HepG2 (cell line): ENCODE results near the gene LAMA1. TPM values are rescaled to one million over a fixed set of nuclear protein-coding genes. Genes with fewer than 3 reads are reported as not detected.

ENCODE experiments used
- ATAC-seq: fragments of 200-7000 bp; cut with Tn5 transposase; 3 replicates; pipeline ENCODE4 v1.9.1; 2020; ENCODE audit warnings: mild to moderate bottlenecking, moderate library complexity
- BruUV-seq: library from RNA; stranded (reverse); fragments of 400-500 nt; replicated peaks from 2 replicates; lab custom pipeline; 2021; lab: Mats Ljungman, UMichigan
- CTCF ChIA-PET: fragments of 300-600 bp; formaldehyde crosslinking; extraction: SDS; loops from one replicate; lab custom pipeline; 2021; ENCODE audit warnings: low total read pairs, inconsistent platforms, low intra/inter-chr PET ratio; lab: Yijun Ruan, JAX
- POLR2A ChIA-PET: fragments of 350-600 bp; sonication (Branson Sonifier 250); formaldehyde crosslinking; loops from one replicate; lab custom pipeline; 2020; ENCODE audit warnings: antibody characterized with exemption, inconsistent platforms; lab: Yijun Ruan, JAX
- DNase-seq: peaks from one replicate; pipeline ENCODE4 v3.0.0-alpha.2; 2015; ENCODE audit warnings: low spot score
- FAIRE-seq: peaks from 3 replicates; lab custom pipeline; 2011; peaks lifted over from hg19 to GRCh38; lab: Jason Lieb, UNC
- H2AFZ ChIP-seq: one replicate; pipeline ENCODE4 v1.6.1; 2011; ENCODE audit warnings: low read length, inconsistent platforms
- H3K27ac ChIP-seq: fragments of 300-600 bp; 3 replicates; pipeline ENCODE4 v1.8.0; 2011; ENCODE audit warnings: mixed run types, mild to moderate bottlenecking, mixed read lengths, low read length, inconsistent platforms; ENCODE audit not compliant: insufficient read depth; ENCODE audit errors: extremely low read length
- H3K27me3 ChIP-seq, 2 experiments: fragments of 200-600 bp in 1 of 2; 2 replicates in 1 of 2; 3 replicates in 1 of 2; pipeline versions ENCODE4 v1.6.0 to v1.8.0; 2011; ENCODE audit warnings: low read length in 2 of 2, mild to moderate bottlenecking in 2 of 2, moderate library complexity in 2 of 2, inconsistent platforms in 1 of 2; ENCODE audit not compliant: insufficient read depth in 2 of 2, control insufficient read depth in 1 of 2
- H3K36me3 ChIP-seq, 2 experiments: fragments of 200-600 bp in 1 of 2; replicated peaks in 1 of 2; 2 replicates in 1 of 2; 3 replicates in 1 of 2; pipeline versions ENCODE4 v1.5.1 to v1.8.0; 2011; ENCODE audit warnings: low read length in 2 of 2, inconsistent platforms in 1 of 2; ENCODE audit not compliant: insufficient read depth in 2 of 2, control insufficient read depth in 1 of 2
- H3K4me1 ChIP-seq: 2 replicates; pipeline ENCODE4 v1.5.1; 2012; ENCODE audit warnings: low read length, inconsistent platforms; ENCODE audit not compliant: insufficient read depth
- H3K4me2 ChIP-seq: 2 replicates; pipeline ENCODE4 v1.6.0; 2011; ENCODE audit warnings: low read depth, low read length, inconsistent platforms
- H3K4me3 ChIP-seq, 3 experiments: fragments of 200-600 bp in 1 of 3; sonication (generic), shearing (Covaris generic) in 1 of 3; replicated peaks in 1 of 3; 2 replicates each; pipeline ENCODE4 v1.5.1; 2011 to 2016; ENCODE audit warnings: low read length in 3 of 3, inconsistent platforms in 2 of 3, low read depth in 2 of 3, mild to moderate bottlenecking in 2 of 3, control low read depth in 1 of 3, mixed read lengths in 1 of 3; ENCODE audit not compliant: insufficient read depth in 1 of 3
- H3K79me2 ChIP-seq: one replicate; pipeline ENCODE4 v1.6.1; 2011; ENCODE audit warnings: low read length, inconsistent platforms; ENCODE audit not compliant: insufficient read depth
- H3K9ac ChIP-seq: 2 replicates; pipeline ENCODE4 v1.6.0; 2011; ENCODE audit warnings: mild to moderate bottlenecking, low read depth, low read length, inconsistent platforms; ENCODE audit not compliant: insufficient read depth
- H3K9me3 ChIP-seq: 2 replicates; pipeline ENCODE4 v1.5.1; 2012; ENCODE audit warnings: mild to moderate bottlenecking, low read length
- H4K20me1 ChIP-seq: 2 replicates; pipeline ENCODE4 v1.6.0; 2011; ENCODE audit warnings: inconsistent platforms, mild to moderate bottlenecking, low read length, moderate library complexity; ENCODE audit not compliant: insufficient read depth
- CREB3 ChIP-seq: sonication (generic); formaldehyde crosslinking; IDR thresholded peaks from 2 replicates; pipeline ENCODE4 v1.5.0; 2020; ENCODE audit warnings: missing genetic modification reagents
- EP300 ChIP-seq, 3 experiments: sonication (generic) in 1 of 3; formaldehyde crosslinking in 1 of 3; IDR thresholded peaks; 2 replicates each; pipeline versions ENCODE4 v1.5.1 to v1.6.1; 2011 to 2020; ENCODE audit warnings: low read depth in 2 of 3, low read length in 2 of 3, borderline replicate concordance in 1 of 3, improper control_type of control experiment in 1 of 3, mild to moderate bottlenecking in 1 of 3, missing genetic modification reagents in 1 of 3, moderate library complexity in 1 of 3
- FOXA3 ChIP-seq: IDR thresholded peaks from 2 replicates; pipeline ENCODE4 v1.6.1; 2016; ENCODE audit warnings: missing genetic modification reagents, missing compliant biosample characterization
- HDAC2 ChIP-seq: sonication (generic); formaldehyde crosslinking; IDR thresholded peaks from 2 replicates; pipeline ENCODE4 v1.4.0; 2020; ENCODE audit warnings: missing genetic modification reagents
- HES4 ChIP-seq: sonication (generic); formaldehyde crosslinking; IDR thresholded peaks from 2 replicates; pipeline ENCODE4 v1.9.0; 2021; ENCODE audit warnings: mild to moderate bottlenecking, missing genetic modification reagents, borderline replicate concordance
- SOX13 ChIP-seq, 3 experiments: fragments of 450-650 bp in 1 of 3; sonication (generic) in 1 of 3; formaldehyde crosslinking in 1 of 3; IDR thresholded peaks in 2 of 3; conservative IDR thresholded peaks in 1 of 3; 2 replicates each; pipeline versions ENCODE4 v1.5.0 to v1.6.1; 2016 to 2020; ENCODE audit warnings: antibody characterized with exemption in 1 of 3, mild to moderate bottlenecking in 1 of 3, missing compliant biosample characterization in 1 of 3, missing genetic modification reagents in 1 of 3, moderate library complexity in 1 of 3
- SOX5 ChIP-seq: IDR thresholded peaks from 2 replicates; pipeline ENCODE4 v1.6.1; 2016; ENCODE audit warnings: borderline replicate concordance
- TEAD3 ChIP-seq: optimal IDR thresholded peaks from 2 replicates; pipeline ENCODE3; 2016; ENCODE audit warnings: borderline replicate concordance
- ZKSCAN1 ChIP-seq: fragments of 150-350 bp; IDR thresholded peaks from 2 replicates; pipeline ENCODE4 v1.6.1; 2014; ENCODE audit warnings: low read length
- ZNF792 ChIP-seq: IDR thresholded peaks from 2 replicates; pipeline ENCODE4 v1.6.1; 2016
- WGBS: methylation state at CpG from one replicate; pipeline ENCODE4 v1.1.6; 2017; ENCODE audit warnings: low lambda C conversion rate; 5-methylcytosine and 5-hydroxymethylcytosine counted together
- in situ Hi-C: cut with HindIII; loops from 2 replicates; pipeline ENCODE4 v1.10.0; 2017; ENCODE audit warnings: low pct_unique_long_range_greater_than_20kb; ENCODE audit not compliant: extremely low pct_ligation_motif_present
- intact Hi-C: fragments of 100-400 bp; cut with micrococcal nuclease; formaldehyde crosslinking; loops from one replicate; pipeline ENCODE4 v1.10.0; 2022; ENCODE audit not compliant: unreplicated experiment
- polyA plus RNA-seq, 8 experiments: library from polyadenylated mRNA; depleted of rRNA in 3 of 8; stranded (reverse) in 7 of 8; unstranded in 1 of 8; fragments of >200 nt; fragmentation: Illumina TruSeq in 4 of 8; extraction: Trizol in 4 of 8; gene quantifications; 2 replicates each; pipeline versions ENCODE4 v1.2.1 to v1.2.3, GENCODE V29; 2011 to 2016; ENCODE audit warnings: low read depth in 4 of 8, missing spikeins in 1 of 8, mixed read lengths in 1 of 8; ENCODE audit not compliant: insufficient read depth in 1 of 8
- total RNA-seq, 5 experiments: library from RNA; depleted of rRNA; stranded (reverse); fragments of >200 nt; fragmentation: Illumina TruSeq; extraction: Trizol; gene quantifications; 2 replicates each; pipeline ENCODE4 v1.2.3, GENCODE V29; 2016; ENCODE audit warnings: low read depth in 1 of 5
- TF ChIP-seq, protein P1 (sequence below): sonication (generic); formaldehyde crosslinking; IDR thresholded peaks from 2 replicates; pipeline ENCODE4 v1.4.0; 2020; ENCODE audit warnings: missing genetic modification reagents

LAMA1 gene
- total and polyA plus RNA-seq, 2 of the 13 experiments (the other 11 are each of a cell fraction or from before 2014, with no cell fraction given), result 0.05 to 0.44 TPM

- H3K79me2 ChIP-seq, result no peaks in the 10 kb centered on the region
- H3K27me3 ChIP-seq, result no peaks in the 10 kb centered on the region; a peak in 1 of 5 replicates
- H3K36me3 ChIP-seq, result no peaks in the 10 kb centered on the region
- TF ChIP-seq HDAC2 (no peak), TEAD3 (CRISPR knock-in tag) (no peak), ZKSCAN1 (no peak), EP300 (IDR thresholded peaks at IDR 0.05; ENCODE audit: low read depth in 2 of 2, low read length in 2 of 2) (0 out of 4 replicates have a peak, but pooled peaks of 1 of the 2 experiments have one; percentile 22), EP300 (CRISPR knock-in tag; IDR thresholded peaks at IDR 0.05; ENCODE audit: borderline replicate concordance) (no peak), ZNF792 (no peak), FOXA3 (0 out of 2 replicates have a peak, but pooled peaks have one; percentile 11), SOX5 (0 out of 2 replicates have a peak, but pooled peaks have one; percentile 46), CREB3 (CRISPR knock-in tag) (no peak), SOX13 (IDR thresholded peaks at IDR 0.05) (no peak), SOX13 (CRISPR knock-in tag; conservative IDR thresholded peaks at IDR 0.05 in 1 of 2, IDR thresholded peaks at IDR 0.05 in 1 of 2) (peak in 1 of 2 experiments; percentile 37; a peak in 1 of 4 replicates), HES4 (no peak)
- TF ChIP-seq, protein P1, sequence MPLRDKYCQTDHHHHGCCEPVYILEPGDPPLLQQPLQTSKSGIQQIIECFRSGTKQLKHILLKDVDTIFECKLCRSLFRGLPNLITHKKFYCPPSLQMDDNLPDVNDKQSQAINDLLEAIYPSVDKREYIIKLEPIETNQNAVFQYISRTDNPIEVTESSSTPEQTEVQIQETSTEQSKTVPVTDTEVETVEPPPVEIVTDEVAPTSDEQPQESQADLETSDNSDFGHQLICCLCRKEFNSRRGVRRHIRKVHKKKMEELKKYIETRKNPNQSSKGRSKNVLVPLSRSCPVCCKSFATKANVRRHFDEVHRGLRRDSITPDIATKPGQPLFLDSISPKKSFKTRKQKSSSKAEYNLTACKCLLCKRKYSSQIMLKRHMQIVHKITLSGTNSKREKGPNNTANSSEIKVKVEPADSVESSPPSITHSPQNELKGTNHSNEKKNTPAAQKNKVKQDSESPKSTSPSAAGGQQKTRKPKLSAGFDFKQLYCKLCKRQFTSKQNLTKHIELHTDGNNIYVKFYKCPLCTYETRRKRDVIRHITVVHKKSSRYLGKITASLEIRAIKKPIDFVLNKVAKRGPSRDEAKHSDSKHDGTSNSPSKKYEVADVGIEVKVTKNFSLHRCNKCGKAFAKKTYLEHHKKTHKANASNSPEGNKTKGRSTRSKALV (CRISPR knock-in tag), result no peak
- TF ChIP-seq, all 625 proteins: peak for 4
- Histone ChIP-seq H3K9ac (no peak overlapping the region), H3K4me1 (peaks cover 33% of the 10 kb centered on the region), H3K4me2 (0 out of 2 replicates have a peak overlapping the region, but pooled peaks have one; percentile 2), H4K20me1 (no peaks in the 10 kb centered on the region), H3K4me3 (no peak overlapping the region), H2AFZ (no peak overlapping the region), H3K27ac (no peak overlapping the region), H3K9me3 (no peaks in the 10 kb centered on the region)
- ChIA-PET CTCF (no interaction called here), POLR2A (no interaction called here)
- WGBS, result 37% methylated on average over 6 of the region's 6 CpGs
- intact Hi-C loops (no loop called here), in situ Hi-C loops (no loop called here)
- DNase-seq (no peak), FAIRE-seq (no peak), ATAC-seq (no peak; the same call in 2 of the 3 replicates)
- no TSS peak for BruUV-seq
Measured at GRCh38 chr18:6943143-6943542, 174.5 kb downstream of the LAMA1 start.
